GM18505 (cell line): ENCODE data around the gene VILL.

Experiments
- ATAC-seq: cut with Tn5 transposase; IDR thresholded peaks from one replicate; pipeline ENCODE4 v1.9.1; 2021; ENCODE audit not compliant: unreplicated experiment
- POLR2A ChIP-seq: IDR thresholded peaks from 4 replicates; pipeline ENCODE4 v1.6.1; 2011; ENCODE audit warnings: borderline replicate concordance; ENCODE audit not compliant: insufficient read depth, insufficient read length; ENCODE audit errors: extremely low read depth

Gene VILL

DNA sequence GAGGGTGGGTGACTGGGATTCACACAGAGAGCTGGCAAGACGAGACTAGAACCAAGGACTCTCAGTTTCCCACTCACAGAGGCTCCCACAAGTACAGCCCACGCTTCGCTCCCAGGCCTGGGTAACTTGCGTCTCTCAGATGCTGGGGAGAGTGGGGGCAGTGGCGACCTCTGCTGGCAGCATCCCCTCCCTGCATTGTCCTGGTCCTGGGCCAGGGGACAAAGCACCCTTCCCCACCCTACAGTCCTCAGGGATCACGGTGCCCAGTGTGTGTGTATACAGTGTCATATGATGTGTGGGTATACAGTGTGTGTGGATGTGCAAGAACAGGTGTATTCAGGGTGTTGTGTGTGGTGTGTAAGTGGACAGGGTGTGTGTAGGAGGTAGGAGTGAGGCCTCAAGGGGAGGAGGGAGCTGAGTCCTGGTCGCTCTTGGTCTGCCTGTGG lies 12.8 kb downstream of the VILL start:
- ATAC-seq = no peak
- TF ChIP-seq POLR2A = no peak

DNA sequence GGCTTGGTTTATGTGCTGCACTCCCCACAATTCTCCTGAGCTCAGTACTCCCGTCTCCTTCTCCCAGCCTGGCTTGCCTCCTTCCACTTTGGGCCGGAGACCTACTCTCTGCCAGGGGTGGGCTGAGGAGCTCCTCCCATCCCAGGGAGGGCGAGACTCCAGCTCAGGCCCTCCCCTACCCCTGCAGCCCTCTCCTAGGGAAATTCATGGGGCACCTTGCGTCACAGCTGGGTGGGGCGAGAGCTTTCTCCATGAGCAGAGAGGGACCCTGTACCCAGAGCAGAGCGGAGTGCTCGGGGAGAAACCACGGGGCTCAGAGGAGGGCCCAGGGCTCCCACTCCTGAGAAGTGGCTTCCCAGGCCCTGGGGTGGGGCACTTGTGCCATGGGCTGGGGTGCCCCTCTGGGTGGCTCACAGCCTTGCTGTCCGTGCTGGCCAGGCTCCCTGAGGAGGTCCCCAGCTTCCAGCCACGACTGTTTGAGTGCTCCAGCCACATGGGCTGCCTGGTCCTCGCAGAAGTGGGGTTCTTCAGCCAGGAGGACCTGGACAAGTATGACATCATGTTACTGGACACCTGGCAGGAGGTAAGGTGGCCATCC lies 13.3 kb downstream of the VILL start:
- TF ChIP-seq POLR2A = no peak

GRCh38 chr3:38004415-38005075 lies 14.0 kb downstream of the VILL start:
- no peak for ATAC-seq
- no peak for TF ChIP-seq POLR2A

More for the DNA sequence above, 13.3 kb downstream of the VILL start:
- no peak for ATAC-seq

DNA sequence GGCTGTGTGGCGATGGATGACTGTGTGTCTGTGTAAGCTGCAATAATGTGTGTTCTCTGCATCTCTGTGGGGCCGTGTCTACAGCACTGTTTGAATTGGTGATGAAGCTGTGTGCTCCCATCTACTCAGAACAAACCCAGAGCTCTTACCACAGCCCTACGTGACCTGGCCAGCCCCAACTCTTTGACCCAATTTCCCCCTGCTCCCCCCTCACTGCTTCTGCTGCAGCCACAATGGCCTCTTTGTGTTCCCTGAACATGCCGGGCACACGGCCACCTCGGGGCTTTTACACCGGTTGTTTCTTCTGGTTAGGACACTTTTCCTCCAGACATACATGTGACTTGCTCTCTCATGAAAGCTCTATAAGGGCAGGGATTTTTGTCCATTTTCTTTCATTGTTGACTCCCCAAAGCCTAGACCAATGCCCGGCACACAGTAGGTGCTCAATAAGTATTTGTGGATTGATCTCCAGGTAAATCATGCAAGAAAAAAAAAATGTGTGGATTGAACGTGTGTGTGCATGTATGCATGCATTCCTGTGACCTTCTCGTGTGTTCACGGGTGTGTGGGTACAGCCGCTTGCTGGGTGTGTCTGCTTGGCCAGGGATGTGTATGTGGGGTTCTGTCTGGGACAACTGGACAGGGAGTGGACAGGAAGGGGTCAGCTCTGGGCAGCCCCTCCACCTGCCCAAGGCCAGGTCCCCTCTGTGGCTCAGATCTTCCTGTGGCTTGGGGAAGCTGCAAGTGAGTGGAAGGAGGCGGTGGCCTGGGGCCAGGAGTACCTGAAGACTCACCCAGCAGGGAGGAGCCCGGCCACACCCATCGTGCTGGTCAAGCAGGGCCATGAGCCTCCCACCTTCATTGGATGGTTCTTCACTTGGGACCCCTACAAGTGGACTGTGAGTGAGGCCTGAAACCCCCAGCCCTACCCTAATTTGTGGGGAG lies 14.8 kb downstream of the VILL start:
- ATAC-seq = no peak
- no peak for TF ChIP-seq POLR2A

GRCh38 chr3:38006031-38006430 lies 15.4 kb downstream of the VILL start:
- ATAC-seq = no peak
- TF ChIP-seq POLR2A = no peak

DNA sequence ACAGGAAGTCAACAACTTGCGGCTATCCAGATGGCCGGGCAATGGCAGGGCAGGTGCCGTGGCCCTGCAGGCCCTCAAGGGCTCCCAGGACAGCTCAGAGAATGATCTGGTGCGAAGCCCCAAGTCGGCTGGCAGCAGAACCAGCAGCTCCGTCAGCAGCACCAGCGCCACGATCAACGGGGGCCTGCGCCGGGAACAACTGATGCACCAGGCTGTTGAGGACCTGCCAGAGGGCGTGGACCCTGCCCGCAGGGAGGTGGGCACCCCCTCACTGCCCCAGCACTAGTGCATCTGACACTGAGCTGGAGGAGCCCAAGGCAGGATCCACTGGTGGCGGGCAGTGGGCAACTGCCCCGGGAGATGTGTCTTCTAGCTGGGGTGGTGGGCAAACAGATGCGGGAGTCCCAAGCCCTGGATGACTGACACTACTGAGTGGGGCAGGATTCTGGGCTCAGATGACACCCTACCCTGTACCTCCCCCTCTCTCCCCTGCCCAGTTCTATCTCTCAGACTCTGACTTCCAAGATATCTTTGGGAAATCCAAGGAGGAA lies 15.9 kb downstream of the VILL start:
- no peak for TF ChIP-seq POLR2A
- ATAC-seq = no peak

GRCh38 chr3:38007754-38008090 lies 17.1 kb downstream of the VILL start:
- no peak for TF ChIP-seq POLR2A
- no peak for ATAC-seq

- no peak for ATAC-seq
- no peak for TF ChIP-seq POLR2A
Observed at GRCh38 chr3:38008191-38008701, 17.7 kb downstream of the VILL start.

DNA sequence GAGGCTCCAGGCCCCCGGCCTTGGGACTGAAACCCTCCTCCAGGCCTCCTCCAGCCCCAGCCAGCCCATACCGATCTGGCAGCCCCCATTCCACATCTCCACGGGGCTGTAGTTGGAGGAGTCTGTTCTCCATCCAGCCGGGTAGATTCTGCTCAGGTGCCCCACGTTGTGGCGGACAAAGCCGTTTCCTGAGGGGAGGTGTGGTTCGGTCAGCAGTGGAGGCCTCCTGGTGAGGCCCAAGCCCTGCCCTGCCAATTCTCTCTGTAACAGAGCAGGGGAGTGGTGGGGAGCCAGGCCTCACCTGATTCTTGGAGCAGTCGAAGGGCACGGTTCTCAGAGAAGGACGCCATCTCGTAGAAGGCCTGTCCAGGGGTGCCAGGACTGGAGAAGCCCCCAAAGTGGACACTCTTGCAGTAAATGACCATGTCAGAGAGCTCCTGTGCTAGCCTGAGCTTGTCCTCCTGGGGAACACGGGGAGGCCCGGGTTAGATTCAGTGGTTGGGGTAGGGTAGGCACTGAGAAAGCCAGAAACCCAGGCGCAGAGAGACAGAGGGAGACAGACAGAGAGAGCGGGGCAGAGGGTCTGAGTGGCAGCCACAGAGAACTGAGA lies 18.5 kb downstream of the VILL start:
- no peak for TF ChIP-seq POLR2A
- no peak for ATAC-seq

DNA sequence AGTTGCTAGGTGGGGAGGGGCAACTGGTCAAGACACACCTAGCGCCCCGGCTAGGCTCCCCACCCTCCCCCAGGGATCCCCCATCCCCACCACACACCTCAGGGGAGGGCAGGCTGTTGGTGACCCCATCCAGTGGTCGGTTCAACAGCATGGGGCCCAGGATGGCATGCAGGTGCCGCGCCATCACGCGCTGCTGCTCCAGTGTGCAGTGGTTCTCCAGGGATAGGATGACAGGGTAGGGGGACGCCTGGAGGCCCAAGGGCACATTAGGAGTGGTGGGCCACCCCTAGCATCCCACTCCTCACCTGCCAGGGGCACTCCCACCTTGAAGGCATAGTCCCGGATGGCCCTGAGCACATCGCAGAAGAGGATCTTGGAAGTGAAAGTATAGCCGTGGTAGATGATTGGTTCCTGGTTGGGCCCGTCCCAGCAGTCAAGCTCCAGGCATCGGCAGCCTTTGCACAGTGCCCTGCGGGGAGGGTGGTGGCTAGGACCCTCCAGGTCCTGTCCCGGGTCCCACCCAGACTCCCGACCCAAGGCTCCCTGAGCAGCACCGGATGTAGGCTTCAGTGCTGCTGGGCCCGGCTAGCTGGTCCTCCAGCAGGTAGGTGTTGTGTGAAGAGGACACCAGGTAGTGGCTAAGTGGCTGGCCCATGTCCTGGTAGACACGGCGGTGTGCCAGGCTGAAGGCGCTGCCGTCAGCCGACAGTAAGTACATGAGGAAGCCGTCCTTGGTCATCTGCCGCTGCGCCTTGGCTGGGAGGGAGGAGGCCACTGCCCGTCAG lies 19.4 kb downstream of the VILL start:
- no peak for TF ChIP-seq POLR2A
- no peak for ATAC-seq

DNA sequence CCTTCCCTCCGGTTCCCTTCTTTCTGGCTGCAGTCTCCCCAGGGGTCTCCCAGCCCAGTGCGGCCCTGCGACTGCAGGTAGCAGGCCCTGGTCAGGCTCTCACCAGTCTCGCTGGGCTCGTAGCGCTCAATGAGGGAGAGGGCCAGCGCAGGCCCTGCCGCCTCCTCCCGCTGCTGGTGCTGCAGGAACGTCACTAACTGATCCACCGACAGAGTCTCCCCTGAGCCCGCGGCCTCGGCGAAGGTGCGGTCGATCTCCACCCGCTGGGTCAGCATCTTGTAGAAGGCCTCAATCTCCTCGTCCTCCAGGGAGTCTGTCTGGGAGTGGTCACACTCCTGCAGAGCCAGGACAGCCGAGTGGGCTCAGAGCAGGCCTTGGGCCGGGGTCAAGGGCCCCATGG lies 20.5 kb downstream of the VILL start:
- no peak for ATAC-seq
- no peak for TF ChIP-seq POLR2A

GRCh38 chr3:38015485-38015884 lies 24.9 kb downstream of the VILL start:
- ATAC-seq = no peak

More at GRCh38 chr3:38015485-38015884, 24.9 kb downstream of the VILL start:
- TF ChIP-seq POLR2A = no peak
